Smooth muscle cell of the umbilical artery (primary cell): ENCODE results near the gene GLRA2. TPM values are rescaled to one million over a fixed set of nuclear protein-coding genes. Genes with fewer than 3 reads are reported as not detected.

Experiments
- total RNA-seq: library from RNA; depleted of rRNA; stranded (reverse); fragments of >200 nt; gene quantifications from 2 replicates; pipeline ENCODE4 v1.2.3, GENCODE V29; 2014

GLRA2 gene
- not detected in 2 replicates for total RNA-seq

DNA sequence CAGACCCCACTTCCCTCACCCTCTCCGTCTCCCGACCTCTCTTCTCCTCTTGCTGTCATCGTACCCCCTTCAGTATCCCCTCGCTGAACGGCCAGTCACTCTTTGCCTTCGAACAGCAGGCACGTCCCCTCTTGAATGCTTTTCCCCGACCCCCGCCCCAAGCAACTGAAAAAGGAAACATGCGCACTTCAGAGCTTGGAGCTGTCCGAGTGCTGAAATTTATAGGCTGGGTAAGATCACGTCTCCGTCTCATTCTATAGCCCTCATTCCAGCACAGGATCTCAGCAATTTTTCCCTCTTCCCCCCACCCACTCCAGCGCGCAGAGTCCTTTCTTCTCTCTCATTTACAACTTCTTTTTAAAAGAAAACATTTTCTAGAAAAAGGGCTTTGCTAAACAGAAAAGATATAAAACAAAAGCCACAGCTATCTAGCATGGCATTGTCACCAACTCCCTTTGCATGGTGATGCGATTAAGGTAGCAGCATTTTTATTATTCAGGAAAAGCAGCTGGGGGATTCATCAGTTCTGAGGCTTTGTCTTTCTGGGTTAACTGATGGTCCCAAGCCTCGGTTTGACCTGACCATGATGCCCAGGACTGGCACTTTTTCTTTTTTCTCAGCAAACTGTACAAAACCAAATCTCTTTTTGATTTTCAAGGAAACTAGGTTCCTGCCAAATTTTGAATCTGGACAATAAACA lies at the start of gene GLRA2:
TSS of gene GLRA2 (plus strand) at position 247 of the 700 bp plus-strand sequence. CDS start 522 bp downstream, outside the sequence.

